ENCODE measurements around the gene AMPD1.

Gene AMPD1

GRCh38 chr1:114648503-114648902 lies 46.8 kb downstream of the AMPD1 start:
- no peak overlapping the region for H3K27ac ChIP-seq (ENCODE audit: low read length)
- TF ChIP-seq EZH2 (optimal IDR thresholded peaks at IDR 0.05; ENCODE audit: low read depth, low read length) (no peak), CTCF (IDR thresholded peaks at IDR 0.05; ENCODE audit: low read length) (no peak), EZH2phosphoT487 (IDR thresholded peaks at IDR 0.05; ENCODE audit: low read length) (no peak)

GRCh38 chr1:114641377-114641776 lies 54.0 kb downstream of the AMPD1 start:
- Histone ChIP-seq H2AFZ (ENCODE audit: low read length) (no peak overlapping the region), H3K4me3 (ENCODE audit: low read length) (no peak overlapping the region), H3K79me2 (ENCODE audit: low read length) (no peaks in the 10 kb centered on the region), H3K27ac (ENCODE audit: low read length) (no peak overlapping the region), H3K36me3 (replicated peaks; ENCODE audit: insufficient read depth, low read length) (no peaks in the 10 kb centered on the region), H3K9me3 (replicated peaks; ENCODE audit: insufficient read depth, low read length) (no peaks in the 10 kb centered on the region), H3F3A (ENCODE audit: insufficient read depth, low read length) (no peaks in the 10 kb centered on the region), H4K20me1 (ENCODE audit: insufficient read depth, low read length) (no peaks in the 10 kb centered on the region), H3K9ac (ENCODE audit: low read length) (no peak overlapping the region), H3K9me2 (replicated peaks; ENCODE audit: insufficient read depth, low read length) (no peaks in the 10 kb centered on the region), H3K27me3 (replicated peaks; ENCODE audit: insufficient read depth, low read length) (no peaks in the 10 kb centered on the region), H3K4me2 (ENCODE audit: low read depth, low read length) (no peak overlapping the region), H3K4me1 (ENCODE audit: low read length) (no peaks in the 10 kb centered on the region)
- DNase-seq = no peak
- TF ChIP-seq EZH2 (optimal IDR thresholded peaks at IDR 0.05; ENCODE audit: low read depth, low read length) (no peak), CTCF (IDR thresholded peaks at IDR 0.05; ENCODE audit: low read length) (no peak), EZH2phosphoT487 (IDR thresholded peaks at IDR 0.05; ENCODE audit: low read length) (no peak)

More at GRCh38 chr1:114648503-114648902, 46.8 kb downstream of the AMPD1 start:
- no peak overlapping the region for H3K4me3 ChIP-seq (ENCODE audit: low read length)
- no peaks in the 10 kb centered on the region for H3F3A ChIP-seq (ENCODE audit: insufficient read depth, low read length)
- H3K36me3 ChIP-seq (replicated peaks; ENCODE audit: insufficient read depth, low read length) = no peaks in the 10 kb centered on the region
- DNase-seq = no peak
- no peak overlapping the region for H3K4me2 ChIP-seq (ENCODE audit: low read depth, low read length)
- no peaks in the 10 kb centered on the region for H3K9me3 ChIP-seq (replicated peaks; ENCODE audit: insufficient read depth, low read length)
- no peak overlapping the region for H2AFZ ChIP-seq (ENCODE audit: low read length)
- H3K79me2 ChIP-seq (ENCODE audit: low read length) = peaks cover 11% of the 10 kb centered on the region
- no peaks in the 10 kb centered on the region for H3K4me1 ChIP-seq (ENCODE audit: low read length)
- no peaks in the 10 kb centered on the region for H4K20me1 ChIP-seq (ENCODE audit: insufficient read depth, low read length)
- H3K27me3 ChIP-seq (replicated peaks; ENCODE audit: insufficient read depth, low read length) = no peaks in the 10 kb centered on the region
- no peaks in the 10 kb centered on the region for H3K9me2 ChIP-seq (replicated peaks; ENCODE audit: insufficient read depth, low read length)
- H3K9ac ChIP-seq (ENCODE audit: low read length) = no peak overlapping the region

- Histone ChIP-seq H3F3A (ENCODE audit: insufficient read depth, low read length) (no peaks in the 10 kb centered on the region), H3K9ac (ENCODE audit: low read length) (no peak overlapping the region), H2AFZ (ENCODE audit: low read length) (no peak overlapping the region), H3K9me2 (replicated peaks; ENCODE audit: insufficient read depth, low read length) (no peaks in the 10 kb centered on the region), H3K27me3 (replicated peaks; ENCODE audit: insufficient read depth, low read length) (no peaks in the 10 kb centered on the region), H3K27ac (ENCODE audit: low read length) (no peak overlapping the region), H3K9me3 (replicated peaks; ENCODE audit: insufficient read depth, low read length) (no peaks in the 10 kb centered on the region), H4K20me1 (ENCODE audit: insufficient read depth, low read length) (no peaks in the 10 kb centered on the region), H3K4me2 (ENCODE audit: low read depth, low read length) (no peak overlapping the region), H3K4me1 (ENCODE audit: low read length) (no peaks in the 10 kb centered on the region), H3K79me2 (ENCODE audit: low read length) (no peaks in the 10 kb centered on the region; the same call in 1 of the 2 replicates), H3K36me3 (replicated peaks; ENCODE audit: insufficient read depth, low read length) (no peaks in the 10 kb centered on the region), H3K4me3 (ENCODE audit: low read length) (no peak overlapping the region)
- TF ChIP-seq CTCF (IDR thresholded peaks at IDR 0.05; ENCODE audit: low read length) (no peak), EZH2 (optimal IDR thresholded peaks at IDR 0.05; ENCODE audit: low read depth, low read length) (no peak), EZH2phosphoT487 (IDR thresholded peaks at IDR 0.05; ENCODE audit: low read length) (no peak)
- no peak for DNase-seq
These were observed 56.4 kb downstream of the AMPD1 start for GRCh38 chr1:114638910-114639309.
